Endothelial cell of umbilical vein (primary cell): Measurements from ENCODE around the gene KIF22. TPM values are rescaled to one million over a fixed set of nuclear protein-coding genes. Genes with fewer than 3 reads are reported as not detected.

ENCODE experiments used
- BruUV-seq: library from RNA; stranded (reverse); fragments of 400-500 nt; replicated peaks from 2 replicates; lab custom pipeline; 2021; lab: Mats Ljungman, UMichigan
- CTCF ChIA-PET: fragments of 300-600, 350-600 bp; sonication (Branson Sonifier 250); formaldehyde crosslinking; loops from one replicate; lab custom pipeline; 2021; ENCODE audit warnings: antibody characterized with exemption, inconsistent platforms; lab: Charles Lee
- POLR2A ChIA-PET: fragments of 300-600, 350-600 bp; sonication (Branson Sonifier 250); formaldehyde crosslinking; loops from one replicate; lab custom pipeline; 2021; ENCODE audit warnings: antibody characterized with exemption, inconsistent platforms; lab: Charles Lee
- DNase-seq: peaks from one replicate; pipeline ENCODE4 v3.0.0-alpha.2; 2011; ENCODE audit warnings: low read depth, low spot score
- FAIRE-seq: peaks from 2 replicates; lab custom pipeline; 2011; peaks lifted over from hg19 to GRCh38; lab: Jason Lieb, UNC
- H2AFZ ChIP-seq: 2 replicates; pipeline ENCODE4 v1.6.0; 2012; ENCODE audit warnings: low read depth, low read length, control low read depth, inconsistent platforms
- H3K27ac ChIP-seq: 2 replicates; pipeline ENCODE4 v1.5.1; 2011; ENCODE audit warnings: low read depth, mild to moderate bottlenecking, control low read depth, low read length, moderate library complexity; ENCODE audit not compliant: insufficient read depth
- H3K27me3 ChIP-seq, 2 experiments: 2 replicates each; pipeline versions ENCODE4 v1.6.0 to v1.6.1; 2011; ENCODE audit warnings: low read length in 2 of 2, mixed read lengths in 1 of 2; ENCODE audit not compliant: control insufficient read depth in 2 of 2, insufficient read depth in 2 of 2
- H3K36me3 ChIP-seq, 2 experiments: 2 replicates in 1 of 2; 3 replicates in 1 of 2; pipeline ENCODE4 v1.5.1; 2011; ENCODE audit warnings: low read length in 2 of 2, mild to moderate bottlenecking in 1 of 2, moderate library complexity in 1 of 2; ENCODE audit not compliant: control insufficient read depth in 2 of 2, insufficient read depth in 2 of 2; ENCODE audit errors: extremely low read depth in 1 of 2
- H3K4me1 ChIP-seq: 3 replicates; pipeline ENCODE4 v1.5.1; 2011; ENCODE audit warnings: mild to moderate bottlenecking, low read length; ENCODE audit not compliant: control insufficient read depth, insufficient read depth; ENCODE audit errors: extremely low read depth
- H3K4me2 ChIP-seq: 2 replicates; pipeline ENCODE4 v1.6.1; 2011; ENCODE audit warnings: low read length, control low read depth, mixed read lengths; ENCODE audit not compliant: insufficient read depth
- H3K4me3 ChIP-seq, 3 experiments: fragments of 200-600 bp in 1 of 3; sonication (generic), shearing (Covaris generic) in 1 of 3; replicated peaks in 1 of 3; 2 replicates each; pipeline ENCODE4 v1.5.1; 2011 to 2016; ENCODE audit warnings: control low read depth in 3 of 3, low read length in 3 of 3, mild to moderate bottlenecking in 2 of 3, inconsistent platforms in 1 of 3, low read depth in 1 of 3, moderate library complexity in 1 of 3; ENCODE audit not compliant: insufficient read depth in 1 of 3
- H3K79me2 ChIP-seq: 2 replicates; pipeline ENCODE4 v1.6.0; 2012; ENCODE audit warnings: low read length, inconsistent platforms; ENCODE audit not compliant: control insufficient read depth, insufficient read depth
- H3K9ac ChIP-seq: replicated peaks from 2 replicates; pipeline ENCODE3; 2011; ENCODE audit warnings: low read length, control low read depth; ENCODE audit not compliant: insufficient read depth; ENCODE audit errors: extremely low read depth
- H3K9me1 ChIP-seq: replicated peaks from 3 replicates; pipeline ENCODE4 v1.6.0; 2011; ENCODE audit warnings: mild to moderate bottlenecking, low read length; ENCODE audit not compliant: control insufficient read depth, insufficient read depth; ENCODE audit errors: extremely low read depth
- H3K9me3 ChIP-seq: replicated peaks from 2 replicates; pipeline ENCODE4 v1.5.1; 2012; ENCODE audit warnings: low read length, inconsistent platforms; ENCODE audit not compliant: control insufficient read depth, insufficient read depth
- H4K20me1 ChIP-seq: replicated peaks from 2 replicates; pipeline ENCODE3; 2011; ENCODE audit warnings: mild to moderate bottlenecking, low read length; ENCODE audit not compliant: control insufficient read depth, insufficient read depth; ENCODE audit errors: extremely low read depth
- CTCF ChIP-seq, 2 donors: IDR thresholded peaks; 1 replicate in 1 of 2; 2 replicates in 1 of 2; pipeline ENCODE4 v1.5.1; 2011; ENCODE audit warnings: low read length in 2 of 2, mild to moderate bottlenecking in 2 of 2, moderate library complexity in 2 of 2, control low read depth in 1 of 2, inconsistent platforms in 1 of 2, low read depth in 1 of 2; ENCODE audit not compliant: insufficient read depth in 1 of 2; ENCODE audit errors: extremely low read depth in 1 of 2
- EZH2 ChIP-seq: IDR thresholded peaks from 2 replicates; pipeline ENCODE4 v1.6.1; 2012; ENCODE audit warnings: borderline replicate concordance, low read depth, mild to moderate bottlenecking, moderate library complexity, low read length, inconsistent platforms; ENCODE audit not compliant: severe bottlenecking
- FOS ChIP-seq: IDR thresholded peaks from 2 replicates; pipeline ENCODE4 v1.6.1; 2011; ENCODE audit warnings: mild to moderate bottlenecking, low read length, moderate library complexity, borderline replicate concordance; ENCODE audit not compliant: insufficient read depth
- GATA2 ChIP-seq: IDR thresholded peaks from 2 replicates; pipeline ENCODE4 v1.7.0; 2011; ENCODE audit warnings: low read depth, mild to moderate bottlenecking, moderate library complexity, mixed read lengths, low read length; ENCODE audit not compliant: insufficient read length, insufficient read depth
- JUN ChIP-seq: IDR thresholded peaks from 2 replicates; pipeline ENCODE4 v1.6.1; 2011; ENCODE audit warnings: borderline replicate concordance, low read depth; ENCODE audit not compliant: insufficient read length, insufficient read depth
- MAX ChIP-seq: IDR thresholded peaks from 2 replicates; pipeline ENCODE4 v1.6.1; 2011; ENCODE audit not compliant: insufficient read depth, insufficient read length
- MYC ChIP-seq: IDR thresholded peaks from one replicate; pipeline ENCODE4 v1.6.1; 2011; ENCODE audit warnings: mild to moderate bottlenecking, low read depth, low read length
- POLR2A ChIP-seq: IDR thresholded peaks from 2 replicates; pipeline ENCODE4 v1.6.1; 2012; ENCODE audit warnings: low read depth, mild to moderate bottlenecking, control low read depth, low read length
- POLR2AphosphoS5 ChIP-seq: IDR thresholded peaks from 2 replicates; pipeline ENCODE4 v1.6.1; 2012; ENCODE audit warnings: low read depth, mild to moderate bottlenecking, control low read depth, low read length, moderate library complexity; ENCODE audit not compliant: insufficient read depth
- dilution Hi-C: fragments of 300-500 bp; cut with MboI; formaldehyde crosslinking; loops from one replicate; pipeline ENCODE4 v1.15.0; 2019; ENCODE audit warnings: low sequenced_read_pairs; ENCODE audit not compliant: extremely low pct_ligation_motif_present
- intact Hi-C: fragments of 100-400 bp; cut with micrococcal nuclease; formaldehyde crosslinking; loops from one replicate; pipeline ENCODE4 v1.10.0; 2022
- polyA plus RNA-seq, 4 experiments: library from polyadenylated mRNA; depleted of rRNA in 3 of 4; stranded (reverse) in 3 of 4; unstranded in 1 of 4; fragments of >200 nt; gene quantifications; 2 replicates each; pipeline versions ENCODE4 v1.2.1 to v1.2.3, GENCODE V29; 2011 to 2012; ENCODE audit warnings: missing spikeins in 1 of 4
- total RNA-seq: library from RNA; stranded (reverse); gene quantifications from 2 replicates; pipeline ENCODE4 v1.2.3, GENCODE V29; 2021

KIF22 gene
- total and polyA plus RNA-seq, 2 donors (not counting 3 experiments of a cell fraction or from before 2014, with no cell fraction given): 67.3 to 90.0 TPM

- DNase-seq: no peak
- H3K79me2 ChIP-seq: no peaks in the 10 kb centered on the region
- no peak overlapping the region for H3K4me2 ChIP-seq
- no peak overlapping the region for H3K4me3 ChIP-seq
- no TSS peak for BruUV-seq
- dilution Hi-C loops: no loop called here
- H3K36me3 ChIP-seq: no peaks in the 10 kb centered on the region
- ChIA-PET POLR2A (no interaction called here), CTCF (interaction anchor here (1.2 to 4.0 kb wide), 2 partner anchors 18 to 23 kb away, joined by 3 to 26 read pairs; partner anchors contain the start of gene KIF22)
- no peak overlapping the region for H3K9ac ChIP-seq
- no peaks in the 10 kb centered on the region for H3K9me3 ChIP-seq
- TF ChIP-seq GATA2 (no peak), CTCF (IDR thresholded peaks at IDR 0.05; ENCODE audit: extremely low read depth in 1 of 2, insufficient read depth in 1 of 2, low read depth in 1 of 2, low read length in 2 of 2) (no peak), EZH2 (no peak), POLR2A (no peak), JUN (no peak), FOS (no peak), MAX (no peak), MYC (no peak), POLR2AphosphoS5 (no peak)
- no peaks in the 10 kb centered on the region for H4K20me1 ChIP-seq
- no peaks in the 10 kb centered on the region for H3K4me1 ChIP-seq
- no peak overlapping the region for H3K27ac ChIP-seq
- FAIRE-seq: no peak
- H2AFZ ChIP-seq: no peak overlapping the region
- H3K9me1 ChIP-seq: no peaks in the 10 kb centered on the region
- intact Hi-C loops: no loop called here
- no peaks in the 10 kb centered on the region for H3K27me3 ChIP-seq
Observed at GRCh38 chr16:29767062-29767461, 23.5 kb upstream of the KIF22 start.
